Measurements from ENCODE around the gene VSIG10L.

VSIG10L gene

DNA sequence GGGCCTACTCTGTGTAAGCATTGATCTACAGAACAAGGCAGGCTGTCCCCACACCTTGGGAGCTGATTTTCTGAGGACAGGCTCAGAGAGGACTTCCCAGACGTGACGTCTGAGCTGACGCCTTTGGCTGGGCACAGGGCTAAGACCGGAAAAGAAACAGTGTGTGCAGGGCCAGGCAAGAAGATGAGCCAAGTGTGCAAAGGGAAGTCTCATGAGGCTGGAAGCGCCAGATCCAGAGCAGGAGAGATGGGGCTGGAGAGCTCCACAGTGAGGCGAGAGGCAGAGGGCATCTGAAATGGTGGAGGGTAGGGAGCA lies 17.8 kb downstream of the VSIG10L start:
- in situ Hi-C loops (cut with MboI; ENCODE audit: low pct_unique_long_range_greater_than_20kb, low sequenced_read_pairs), result no loop called here
- no peak for DNase-seq

DNA sequence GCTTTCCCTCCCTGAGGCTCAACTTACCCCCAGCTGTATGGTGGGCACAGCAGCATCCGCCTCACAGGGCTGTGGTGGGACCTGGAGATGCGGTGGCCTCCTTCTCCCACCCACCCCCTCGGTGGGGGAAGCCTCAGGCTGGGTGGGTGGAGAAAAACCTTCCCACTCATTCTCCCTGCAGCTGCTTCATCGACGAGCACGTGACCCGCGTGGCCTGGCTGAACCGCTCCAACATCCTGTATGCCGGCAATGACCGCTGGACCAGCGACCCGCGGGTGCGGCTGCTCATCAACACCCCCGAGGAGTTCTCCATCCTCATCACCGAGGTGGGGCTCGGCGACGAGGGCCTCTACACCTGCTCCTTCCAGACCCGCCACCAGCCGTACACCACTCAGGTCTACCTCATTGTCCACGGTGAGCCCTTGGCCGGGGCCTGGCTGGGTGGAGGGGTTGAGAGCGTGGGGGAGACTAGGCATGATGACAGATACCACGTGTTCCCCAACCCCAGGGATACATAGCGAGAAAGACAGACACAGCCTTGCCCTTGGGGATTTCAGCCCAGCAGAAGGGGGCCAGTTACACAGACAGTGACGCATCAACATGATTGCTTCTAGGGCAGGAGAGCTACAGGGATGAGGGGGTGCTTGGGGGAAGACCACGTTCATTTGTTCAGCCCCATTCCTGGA lies 18.3 kb downstream of the VSIG10L start:
- in situ Hi-C loops (cut with MboI; ENCODE audit: low pct_unique_long_range_greater_than_20kb, low sequenced_read_pairs), result no loop called here
- DNase-seq, result no peak

DNA sequence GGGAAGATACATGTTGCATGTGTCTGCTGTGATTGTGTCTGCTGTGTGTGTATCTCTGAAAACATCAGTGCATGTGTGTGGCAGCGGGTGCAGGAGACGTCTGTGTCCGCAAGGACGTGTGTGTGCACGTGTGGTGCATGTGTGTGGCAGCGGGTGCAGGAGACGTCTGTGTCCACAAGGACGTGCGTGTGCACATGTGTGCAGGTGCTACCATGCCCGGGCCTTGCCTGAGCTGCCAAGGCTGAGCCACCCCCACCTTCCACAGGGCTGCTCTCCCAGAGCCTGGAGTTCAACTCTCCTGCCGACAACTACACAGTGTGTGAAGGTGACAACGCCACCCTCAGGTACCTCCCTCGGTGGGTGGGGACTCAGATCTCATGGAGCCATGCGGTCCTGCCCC lies 20.1 kb downstream of the VSIG10L start:
- in situ Hi-C loops (cut with MboI; ENCODE audit: low pct_unique_long_range_greater_than_20kb, low sequenced_read_pairs), result no loop called here
- DNase-seq, result no peak

DNA sequence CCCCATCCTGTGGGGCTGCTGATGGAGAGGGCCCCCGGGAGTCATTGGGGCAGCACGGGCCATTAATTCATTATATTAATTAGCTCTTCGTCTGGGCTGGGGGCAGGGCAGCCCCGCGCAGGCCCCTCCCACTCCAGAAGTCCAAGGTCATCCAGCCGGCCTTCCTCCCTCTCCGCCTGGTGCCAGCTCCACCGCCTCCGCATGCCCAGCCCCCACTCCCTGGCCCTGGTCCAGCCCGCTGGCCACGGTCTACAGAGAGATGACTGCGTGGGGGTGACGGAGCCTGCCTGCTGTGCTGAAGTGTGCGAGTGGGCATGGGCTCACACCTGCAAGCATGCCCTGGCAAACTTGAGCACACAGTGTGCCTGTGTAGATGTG lies 21.7 kb downstream of the VSIG10L start:
- no peak for DNase-seq
- in situ Hi-C loops (cut with MboI; ENCODE audit: low pct_unique_long_range_greater_than_20kb, low sequenced_read_pairs), result no loop called here

DNA sequence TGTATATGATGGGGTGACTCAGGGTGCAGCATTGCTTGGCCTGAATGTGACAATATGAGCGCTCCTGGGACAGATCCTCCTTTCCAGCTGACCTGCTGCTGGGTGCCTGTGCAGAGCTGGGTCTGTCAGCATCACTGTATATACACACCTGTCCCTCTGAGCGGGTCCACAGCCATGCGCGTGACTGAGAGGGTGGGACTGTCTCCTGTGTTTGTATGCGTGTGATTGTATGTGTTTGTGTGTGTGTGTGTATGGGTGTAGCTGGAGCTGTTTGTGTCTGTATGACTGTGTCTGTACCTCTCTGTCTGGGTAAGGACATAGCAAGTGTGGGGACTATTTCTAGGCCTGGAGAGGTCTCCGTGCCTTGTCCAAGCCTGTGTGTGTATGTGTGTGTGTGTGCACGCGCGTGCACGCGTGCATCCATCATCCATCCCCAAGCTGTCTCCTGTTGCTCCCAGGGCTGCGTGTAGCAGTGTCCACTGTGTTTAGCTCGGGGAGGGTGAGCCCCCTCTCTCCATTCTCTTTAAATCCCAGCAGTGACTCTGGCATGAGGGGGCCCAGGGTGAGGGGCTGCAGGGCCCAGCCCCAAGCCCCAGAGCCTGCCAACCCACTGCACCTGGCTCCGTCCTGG lies 22.2 kb downstream of the VSIG10L start:
- no peak for DNase-seq
- in situ Hi-C loops (cut with MboI; ENCODE audit: low pct_unique_long_range_greater_than_20kb, low sequenced_read_pairs), result no loop called here

DNA sequence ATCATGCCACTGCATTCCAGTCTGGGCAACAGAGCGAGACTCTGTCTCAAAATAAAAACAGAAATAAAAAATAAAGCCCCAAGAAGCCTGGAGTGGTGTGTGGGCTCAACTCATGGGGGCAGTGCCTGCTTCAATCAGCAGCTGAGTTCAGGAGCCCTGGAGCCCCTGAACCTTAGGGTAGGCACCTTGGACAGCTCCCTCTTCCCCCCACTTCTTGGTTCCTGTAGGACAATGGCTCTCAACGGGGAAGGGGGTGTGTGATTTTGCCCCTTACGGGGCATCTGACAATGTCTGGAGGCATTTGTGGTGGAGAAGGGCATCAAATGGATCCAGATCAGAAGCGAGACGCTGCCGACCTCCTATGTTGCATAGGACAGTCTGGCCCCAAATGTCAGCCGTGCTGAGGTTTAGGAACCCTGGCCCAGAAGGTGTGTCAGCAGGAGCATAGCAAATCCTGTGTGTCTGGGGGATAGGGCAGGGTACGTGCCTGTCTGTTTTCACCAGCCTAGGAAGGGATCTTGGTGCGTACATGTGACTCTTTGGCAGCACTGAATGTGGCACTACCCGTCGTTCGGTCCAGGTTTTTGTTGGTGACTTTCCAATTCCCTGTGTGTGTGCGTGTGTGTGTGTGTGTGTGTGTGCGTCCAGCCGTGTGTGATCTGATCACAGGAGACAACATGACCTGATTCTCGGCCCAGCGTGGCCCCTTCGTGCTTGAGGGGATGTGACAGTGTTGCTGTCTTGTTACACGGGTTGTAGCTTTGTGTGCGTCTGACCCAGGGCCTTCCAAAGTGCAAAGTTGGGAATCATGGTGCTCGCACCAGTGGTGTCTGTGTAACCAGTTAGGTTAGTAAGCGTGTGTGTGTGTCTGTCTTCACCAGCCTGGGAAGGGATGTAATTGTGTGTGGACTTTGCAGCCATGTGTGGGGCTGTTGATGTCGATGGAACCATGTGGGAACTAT lies 23.0 kb downstream of the VSIG10L start:
- in situ Hi-C loops (cut with MboI; ENCODE audit: low pct_unique_long_range_greater_than_20kb, low sequenced_read_pairs), result no loop called here
- DNase-seq, result no peak

- no peak for DNase-seq
- in situ Hi-C loops (cut with MboI; ENCODE audit: low pct_unique_long_range_greater_than_20kb, low sequenced_read_pairs), result no loop called here
Observed at GRCh38 chr19:51317968-51318367, 24.0 kb downstream of the VSIG10L start.

DNA sequence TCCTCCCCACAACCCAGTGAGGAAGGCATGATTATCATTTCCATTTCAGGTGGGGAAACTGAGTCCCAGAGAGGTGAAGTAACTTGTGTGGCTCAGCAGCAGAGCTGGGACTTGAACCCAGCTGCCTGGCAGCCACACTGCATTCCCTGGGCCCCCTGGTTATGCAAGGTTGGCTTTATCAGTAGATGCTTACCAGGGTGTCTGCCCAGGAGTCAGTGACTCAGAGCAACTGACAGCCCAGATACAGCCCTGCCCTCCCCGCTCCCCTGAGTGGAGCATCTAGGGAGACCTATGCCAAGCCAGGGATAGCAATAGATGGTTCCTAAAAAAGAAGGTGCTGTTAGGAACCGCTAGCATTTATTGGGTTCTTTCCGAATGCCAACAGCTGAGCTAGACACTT lies 24.6 kb downstream of the VSIG10L start:
- DNase-seq, result no peak
- in situ Hi-C loops (cut with MboI; ENCODE audit: low pct_unique_long_range_greater_than_20kb, low sequenced_read_pairs), result no loop called here

GRCh38 chr19:51316688-51317087 lies 25.3 kb downstream of the VSIG10L start:
- in situ Hi-C loops (cut with MboI; ENCODE audit: low pct_unique_long_range_greater_than_20kb, low sequenced_read_pairs), result no loop called here
- no peak for DNase-seq

- DNase-seq, result no peak
- in situ Hi-C loops (cut with MboI; ENCODE audit: low pct_unique_long_range_greater_than_20kb, low sequenced_read_pairs), result no loop called here
Observed at GRCh38 chr19:51311351-51312257, 30.3 kb downstream of the VSIG10L start, which contains the start of gene IGLON5. Gene IGLON5, plus strand, starts transcription at chr19:51311644. Its CDS starts 204 bp downstream, at chr19:51311848.

DNA sequence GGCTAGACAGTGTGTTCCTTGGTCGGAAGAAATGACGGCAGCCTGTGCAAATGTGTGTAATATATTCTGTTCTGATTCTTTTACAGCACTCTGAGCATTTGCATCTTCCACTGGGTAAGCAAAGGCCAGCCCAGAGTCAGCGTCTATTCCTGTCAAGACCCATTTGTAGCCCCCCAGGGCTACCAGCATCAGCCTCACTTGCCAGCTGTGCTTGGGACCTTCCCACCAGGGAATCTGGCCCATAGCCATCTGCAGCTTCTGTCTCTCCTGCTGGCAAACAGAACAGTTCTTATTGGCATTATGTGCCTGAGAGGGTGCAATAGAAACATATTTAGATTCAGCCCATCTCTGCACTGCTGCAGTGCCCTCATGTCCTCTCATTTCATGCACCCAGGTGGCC lies 36.5 kb downstream of the VSIG10L start:
- in situ Hi-C loops (cut with MboI; ENCODE audit: low pct_unique_long_range_greater_than_20kb, low sequenced_read_pairs), result no loop called here
- no peak for DNase-seq

GRCh38 chr19:51301266-51301665 lies 40.7 kb downstream of the VSIG10L start:
- no peak for DNase-seq
- in situ Hi-C loops (cut with MboI; ENCODE audit: low pct_unique_long_range_greater_than_20kb, low sequenced_read_pairs), result no loop called here

GRCh38 chr19:51297406-51297805 lies 44.5 kb downstream of the VSIG10L start:
- in situ Hi-C loops (cut with MboI; ENCODE audit: low pct_unique_long_range_greater_than_20kb, low sequenced_read_pairs), result no loop called here

DNA sequence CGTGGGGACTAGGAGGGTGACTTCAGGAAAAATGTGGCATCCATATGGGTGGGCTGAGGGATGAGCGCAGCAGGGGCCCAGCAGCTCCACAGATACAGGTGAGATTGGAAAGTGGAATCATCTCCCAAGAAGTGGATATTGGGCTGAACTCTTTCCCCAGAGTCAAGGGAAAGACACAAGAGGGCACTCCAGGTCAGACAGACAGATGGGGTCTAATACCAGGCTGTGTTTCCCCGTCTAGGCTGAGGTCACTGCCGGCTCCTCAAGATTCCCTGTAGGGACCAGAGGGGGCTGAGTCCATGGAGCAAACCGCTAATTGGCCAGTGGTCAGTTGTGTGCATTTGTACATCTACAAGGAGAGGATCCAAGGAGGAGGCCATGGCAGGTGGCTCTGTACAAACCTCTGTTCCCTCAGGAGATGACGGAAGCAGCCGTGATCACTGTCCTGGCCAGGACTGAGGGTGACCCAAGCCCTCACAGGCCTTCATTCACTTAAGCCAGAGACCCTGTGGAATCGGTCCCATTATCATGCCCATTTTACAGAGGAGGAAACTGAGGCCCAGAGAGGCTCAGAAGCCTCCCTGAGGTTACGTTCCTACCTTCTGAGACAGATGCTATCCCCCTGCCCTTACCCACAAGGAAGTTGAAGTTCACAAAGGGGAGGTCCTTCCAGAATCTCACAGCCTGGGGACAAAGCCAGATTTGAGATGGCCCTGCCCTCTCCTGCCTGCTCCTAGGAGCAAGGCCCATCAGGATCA lies 45.4 kb downstream of the VSIG10L start:
- peak; percentile 20 for DNase-seq
- in situ Hi-C loops (cut with MboI; ENCODE audit: low pct_unique_long_range_greater_than_20kb, low sequenced_read_pairs), result no loop called here

More at GRCh38 chr19:51297406-51297805, 44.5 kb downstream of the VSIG10L start:
- DNase-seq, result no peak

- in situ Hi-C loops (cut with MboI; ENCODE audit: low pct_unique_long_range_greater_than_20kb, low sequenced_read_pairs), result no loop called here
- DNase-seq, result no peak
Observed at GRCh38 chr19:51295382-51296126, 46.4 kb downstream of the VSIG10L start.

- no peak for DNase-seq
- in situ Hi-C loops (cut with MboI; ENCODE audit: low pct_unique_long_range_greater_than_20kb, low sequenced_read_pairs), result no loop called here
Observed at GRCh38 chr19:51294977-51295375, 47.0 kb downstream of the VSIG10L start.

GRCh38 chr19:51294211-51294976 lies 47.5 kb downstream of the VSIG10L start:
- in situ Hi-C loops (cut with MboI; ENCODE audit: low pct_unique_long_range_greater_than_20kb, low sequenced_read_pairs), result no loop called here
- DNase-seq, result no peak
